ENCODE results near the gene HK3. TPM values are rescaled to one million over a fixed set of nuclear protein-coding genes. Genes with fewer than 3 reads are reported as not detected.

The HK3 gene
- total and polyA plus RNA-seq, 4 donors, result 4.3 to 25.5 (median 13.3) TPM

GRCh38 chr5:176888016-176888864, 10.9 kb downstream of the HK3 start:
- Histone ChIP-seq H3K27ac (ENCODE audit: low read depth in 1 of 2, low read length in 2 of 2) (no peak overlapping the region), H3K4me1 (ENCODE audit: control insufficient read depth in 4 of 4, insufficient read depth in 4 of 4, low read length in 3 of 4) (no peaks in the 10 kb centered on the region), H3K9ac (ENCODE audit: low read depth in 1 of 2, low read length in 2 of 2) (no peak overlapping the region), H3K36me3 (ENCODE audit: control insufficient read depth in 4 of 4, insufficient read depth in 3 of 4, low read depth in 1 of 4, low read length in 3 of 4) (no peaks in the 10 kb centered on the region), H3K27me3 (ENCODE audit: control insufficient read depth in 4 of 4, insufficient read depth in 4 of 4, low read length in 3 of 4) (no peaks in the 10 kb centered on the region), H3K9me3 (ENCODE audit: control insufficient read depth in 4 of 4, low read length in 3 of 4) (no peaks in the 10 kb centered on the region), H3K4me3 (ENCODE audit: low read depth in 1 of 3, low read length in 3 of 3) (no peak overlapping the region)
- 93% methylated on average over 27 of the region's 27 CpGs for WGBS
- TF ChIP-seq EGR1 (IDR thresholded peaks at IDR 0.05; ENCODE audit: low read depth in 2 of 2), result no peak
- TF ChIP-seq REST (IDR thresholded peaks at IDR 0.05), result no peak
- TF ChIP-seq ATF3 (IDR thresholded peaks at IDR 0.05), result no peak
- no peak for TF ChIP-seq RAD21 (IDR thresholded peaks at IDR 0.05)
- no peak for TF ChIP-seq HNF4G (IDR thresholded peaks at IDR 0.05)
- TF ChIP-seq TAF1 (conservative IDR thresholded peaks at IDR 0.05), result no peak
- TF ChIP-seq NR2F2 (IDR thresholded peaks at IDR 0.05), result no peak
- TF ChIP-seq MAX (IDR thresholded peaks at IDR 0.05), result no peak
- no peak for TF ChIP-seq FOXA2 (IDR thresholded peaks at IDR 0.05)
- TF ChIP-seq GABPA (IDR thresholded peaks at IDR 0.05 in 1 of 2, conservative IDR thresholded peaks at IDR 0.05 in 1 of 2), result no peak
- TF ChIP-seq RXRA (IDR thresholded peaks at IDR 0.05), result no peak
- TF ChIP-seq JUND (IDR thresholded peaks at IDR 0.05), result no peak
- TF ChIP-seq CTCF (IDR thresholded peaks at IDR 0.05; ENCODE audit: low read depth, low read length, missing input control), result no peak
- no peak for TF ChIP-seq FOXA1 (IDR thresholded peaks at IDR 0.05)
- no peak for TF ChIP-seq YY1 (IDR thresholded peaks at IDR 0.05)
- no peak for TF ChIP-seq ZBTB33 (IDR thresholded peaks at IDR 0.05)
- no peak for TF ChIP-seq HNF4A (conservative IDR thresholded peaks at IDR 0.05)
- no peak for TF ChIP-seq SP1 (IDR thresholded peaks at IDR 0.05)
- DNase-seq (ENCODE audit: low spot score), result no peak

Measured in liver (tissue), 9 donors.